Fibroblast of lung (primary cell): ENCODE data around the gene ZNF581.

Experiments used
- CTCF ChIP-seq, 2 donors: IDR thresholded peaks in 1 of 2; conservative IDR thresholded peaks in 1 of 2; 1 replicate in 1 of 2; 2 replicates in 1 of 2; pipeline ENCODE4 v1.5.1; 2011 to 2012; ENCODE audit warnings: low read length in 2 of 2, control low read depth in 1 of 2, inconsistent platforms in 1 of 2, low read depth in 1 of 2, mild to moderate bottlenecking in 1 of 2
- EZH2 ChIP-seq: IDR thresholded peaks from 2 replicates; pipeline ENCODE4 v1.5.1; 2012; ENCODE audit warnings: low read length, control low read depth, mild to moderate bottlenecking; ENCODE audit errors: missing control alignments

GRCh38 chr19:55659822-55660221, 16.4 kb downstream of the ZNF581 start:
- TF ChIP-seq CTCF (conservative IDR thresholded peaks at IDR 0.05 in 1 of 2, IDR thresholded peaks at IDR 0.05 in 1 of 2; ENCODE audit: low read depth in 1 of 2, low read length in 2 of 2): no peak
- no peak for TF ChIP-seq EZH2
